Fibroblast of skin of right quadriceps (primary cell): Measurements from ENCODE around the gene AHI1.

ENCODE experiments used
- DNase-seq: peaks from one replicate; pipeline ENCODE4 v3.0.0-alpha.2; 2013

AHI1 gene

GRCh38 chr6:135285165-135285564 lies 212.4 kb downstream of the AHI1 start:
- DNase-seq, result no peak

GRCh38 chr6:135283926-135284325 lies 213.6 kb downstream of the AHI1 start:
- no peak for DNase-seq

GRCh38 chr6:135282395-135282794 lies 215.1 kb downstream of the AHI1 start:
- DNase-seq, result no peak

- no peak for DNase-seq
These were observed 215.6 kb downstream of the AHI1 start for GRCh38 chr6:135281964-135282363.

- DNase-seq, result no peak
These were observed 216.3 kb downstream of the AHI1 start for GRCh38 chr6:135281227-135281626.

GRCh38 chr6:135280375-135281136 lies 217.0 kb downstream of the AHI1 start:
- DNase-seq, result peak; percentile 94

- no peak for DNase-seq
These were observed 220.1 kb downstream of the AHI1 start for GRCh38 chr6:135277422-135277821.

- no peak for DNase-seq
These were observed 222.8 kb downstream of the AHI1 start for GRCh38 chr6:135274561-135275293.

- DNase-seq, result no peak
These were observed 225.9 kb downstream of the AHI1 start for GRCh38 chr6:135271626-135272025.

GRCh38 chr6:135270676-135271536 lies 226.6 kb downstream of the AHI1 start:
- peak; percentile 58 for DNase-seq

GRCh38 chr6:135269481-135269891 lies 228.1 kb downstream of the AHI1 start:
- no peak for DNase-seq

GRCh38 chr6:135268740-135269139 lies 228.8 kb downstream of the AHI1 start:
- no peak for DNase-seq

- DNase-seq, result no peak
These were observed 229.3 kb downstream of the AHI1 start for GRCh38 chr6:135268263-135268662.

GRCh38 chr6:135267085-135267484 lies 230.5 kb downstream of the AHI1 start:
- no peak for DNase-seq

GRCh38 chr6:135266675-135267074 lies 230.9 kb downstream of the AHI1 start:
- no peak for DNase-seq

GRCh38 chr6:135265278-135265677 lies 232.3 kb downstream of the AHI1 start:
- DNase-seq, result no peak

GRCh38 chr6:135261872-135262725 lies 235.4 kb downstream of the AHI1 start:
- DNase-seq, result no peak

- DNase-seq, result no peak
These were observed 236.9 kb downstream of the AHI1 start for GRCh38 chr6:135260612-135261011.

- DNase-seq, result no peak
These were observed 238.6 kb downstream of the AHI1 start for GRCh38 chr6:135258970-135259369.

GRCh38 chr6:135257631-135258405 lies 239.7 kb downstream of the AHI1 start:
- DNase-seq, result no peak

GRCh38 chr6:135256866-135257265 lies 240.7 kb downstream of the AHI1 start:
- no peak for DNase-seq

- DNase-seq, result no peak
These were observed 243.1 kb downstream of the AHI1 start for GRCh38 chr6:135254471-135254870.
